Astrocyte (in vitro differentiated cells and primary cell): ENCODE data around the gene TSSK1B.

ENCODE experiments used
- EZH2 ChIP-seq: IDR thresholded peaks from 2 replicates; pipeline ENCODE4 v1.6.1; 2012; ENCODE audit warnings: mild to moderate bottlenecking, low read length, inconsistent platforms; ENCODE audit not compliant: insufficient read depth
- TF ChIP-seq, protein P1 (sequence below): IDR thresholded peaks from 2 replicates; pipeline ENCODE4 v1.5.1; 2011; ENCODE audit warnings: low read depth, mild to moderate bottlenecking, inconsistent platforms, low read length, moderate library complexity; ENCODE audit not compliant: insufficient read depth

DNA sequence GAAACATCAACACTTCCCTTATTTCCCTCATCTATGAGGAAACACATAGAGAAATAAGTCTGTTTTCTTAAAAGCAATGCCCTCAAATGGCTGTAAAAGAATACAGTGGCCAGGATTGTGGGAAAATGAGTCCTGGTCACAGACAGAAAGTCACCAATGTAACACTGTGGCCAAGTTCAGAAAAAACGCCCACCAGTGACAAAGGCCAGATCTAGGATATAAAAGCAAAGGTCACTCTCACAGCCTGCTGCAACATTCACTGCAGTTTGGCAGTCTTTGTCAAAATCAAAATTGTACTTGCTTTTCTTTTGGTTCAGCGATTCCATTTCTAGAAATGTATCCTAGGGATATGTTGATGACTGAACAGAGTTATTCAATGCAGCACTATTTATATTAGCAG is 30.5 kb downstream of the TSSK1B start:
- TF ChIP-seq, protein P1, sequence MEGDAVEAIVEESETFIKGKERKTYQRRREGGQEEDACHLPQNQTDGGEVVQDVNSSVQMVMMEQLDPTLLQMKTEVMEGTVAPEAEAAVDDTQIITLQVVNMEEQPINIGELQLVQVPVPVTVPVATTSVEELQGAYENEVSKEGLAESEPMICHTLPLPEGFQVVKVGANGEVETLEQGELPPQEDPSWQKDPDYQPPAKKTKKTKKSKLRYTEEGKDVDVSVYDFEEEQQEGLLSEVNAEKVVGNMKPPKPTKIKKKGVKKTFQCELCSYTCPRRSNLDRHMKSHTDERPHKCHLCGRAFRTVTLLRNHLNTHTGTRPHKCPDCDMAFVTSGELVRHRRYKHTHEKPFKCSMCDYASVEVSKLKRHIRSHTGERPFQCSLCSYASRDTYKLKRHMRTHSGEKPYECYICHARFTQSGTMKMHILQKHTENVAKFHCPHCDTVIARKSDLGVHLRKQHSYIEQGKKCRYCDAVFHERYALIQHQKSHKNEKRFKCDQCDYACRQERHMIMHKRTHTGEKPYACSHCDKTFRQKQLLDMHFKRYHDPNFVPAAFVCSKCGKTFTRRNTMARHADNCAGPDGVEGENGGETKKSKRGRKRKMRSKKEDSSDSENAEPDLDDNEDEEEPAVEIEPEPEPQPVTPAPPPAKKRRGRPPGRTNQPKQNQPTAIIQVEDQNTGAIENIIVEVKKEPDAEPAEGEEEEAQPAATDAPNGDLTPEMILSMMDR = no peak
- TF ChIP-seq EZH2 = no peak
